ENCODE results near the gene SOWAHA.

Gene SOWAHA

GRCh38 chr5:132825834-132826391, 12.8 kb downstream of the SOWAHA start:
- no peak for DNase-seq (ENCODE audit: low read depth)

GRCh38 chr5:132826424-132827082, 13.5 kb downstream of the SOWAHA start:
- DNase-seq (ENCODE audit: low read depth), result no peak

- no peak for DNase-seq (ENCODE audit: low read depth)
These were observed 15.0 kb downstream of the SOWAHA start for GRCh38 chr5:132827943-132828673.

- no peak for DNase-seq (ENCODE audit: low read depth)
These were observed 15.9 kb downstream of the SOWAHA start for GRCh38 chr5:132828846-132829494.

- peak; percentile 75 for DNase-seq (ENCODE audit: low read depth)
These were observed 16.8 kb downstream of the SOWAHA start for GRCh38 chr5:132829742-132830435.

- peak; percentile 69 for DNase-seq (ENCODE audit: low read depth)
These were observed 17.5 kb downstream of the SOWAHA start, which contains the start of gene SHROOM1 for GRCh38 chr5:132830436-132831094. SHROOM1 (minus strand) TSS chr5:132830647; CDS start chr5:132826140, 4,507 bp downstream.

- no peak for DNase-seq (ENCODE audit: low read depth)
These were observed 18.2 kb downstream of the SOWAHA start for GRCh38 chr5:132831095-132831860.

- no peak for DNase-seq (ENCODE audit: low read depth)
These were observed 19.5 kb downstream of the SOWAHA start for GRCh38 chr5:132832612-132833011.

- DNase-seq (ENCODE audit: low read depth), result no peak
These were observed 21.0 kb downstream of the SOWAHA start for GRCh38 chr5:132834057-132834456.

GRCh38 chr5:132836852-132837251, 23.8 kb downstream of the SOWAHA start:
- no peak for DNase-seq (ENCODE audit: low read depth)

GRCh38 chr5:132837868-132838267, 24.8 kb downstream of the SOWAHA start:
- DNase-seq (ENCODE audit: low read depth), result no peak

GRCh38 chr5:132838516-132839282, 25.6 kb downstream of the SOWAHA start:
- no peak for DNase-seq (ENCODE audit: low read depth)

GRCh38 chr5:132839426-132840301, 26.6 kb downstream of the SOWAHA start:
- peak; percentile 80 for DNase-seq (ENCODE audit: low read depth)

GRCh38 chr5:132840313-132840712, 27.2 kb downstream of the SOWAHA start:
- no peak for DNase-seq (ENCODE audit: low read depth)

- no peak for DNase-seq (ENCODE audit: low read depth)
These were observed 27.8 kb downstream of the SOWAHA start for GRCh38 chr5:132840896-132841295.

- DNase-seq (ENCODE audit: low read depth), result peak; percentile 72
These were observed 28.2 kb downstream of the SOWAHA start for GRCh38 chr5:132841305-132841704.

- DNase-seq (ENCODE audit: low read depth), result no peak
These were observed 35.2 kb downstream of the SOWAHA start for GRCh38 chr5:132848270-132848669.

GRCh38 chr5:132849347-132849746, 36.2 kb downstream of the SOWAHA start:
- no peak for DNase-seq (ENCODE audit: low read depth)

GRCh38 chr5:132850066-132850465, 37.0 kb downstream of the SOWAHA start:
- DNase-seq (ENCODE audit: low read depth), result peak; percentile 56
